PC-3 (cell line): Measurements from ENCODE around the gene AKR1C2. TPM values are rescaled to one million over a fixed set of nuclear protein-coding genes. Genes with fewer than 3 reads are reported as not detected.
"Not testable (repeated sequence)": the region's sequence is repeated elsewhere in the genome, so short reads cannot be mapped to it uniquely, and the experiment has no call there.

Experiments used
- ATAC-seq: fragments of 200-7000 bp; cut with Tn5 transposase; 2 replicates; pipeline ENCODE4 v1.9.1; 2020; ENCODE audit warnings: mild to moderate bottlenecking, moderate library complexity
- BruUV-seq: library from RNA; stranded (reverse); fragments of 400-500 nt; replicated peaks from 2 replicates; lab custom pipeline; 2021; lab: Mats Ljungman, UMichigan
- CTCF ChIA-PET: fragments of 300-600 bp; sonication (Branson Sonifier 250); formaldehyde crosslinking; loops from one replicate; lab custom pipeline; 2022; ENCODE audit warnings: antibody characterized with exemption; lab: Charles Lee
- POLR2A ChIA-PET: fragments of 300-600 bp; sonication (Branson Sonifier 250); formaldehyde crosslinking; loops from one replicate; lab custom pipeline; 2022; ENCODE audit warnings: antibody characterized with exemption; ENCODE audit not compliant: unreplicated experiment; lab: Charles Lee
- DNase-seq: peaks from one replicate; pipeline ENCODE4 v3.0.0-alpha.2; 2015
- H2AFZ ChIP-seq: fragments of 300-600 bp; sonication (generic); 2 replicates; pipeline ENCODE4 v1.6.0; 2016; ENCODE audit warnings: antibody characterized with exemption, low read length
- H3F3A ChIP-seq: fragments of 300-600 bp; sonication (generic); one replicate; pipeline ENCODE4 v1.6.0; 2017; ENCODE audit warnings: antibody characterized with exemption, low read length, control low read depth, mild to moderate bottlenecking; ENCODE audit not compliant: unreplicated experiment
- H3K27ac ChIP-seq: fragments of 300-600 bp; sonication (generic); 2 replicates; pipeline ENCODE4 v1.5.1; 2016; ENCODE audit warnings: mild to moderate bottlenecking, low read length
- H3K27me3 ChIP-seq: fragments of 300-600 bp; sonication (generic); 2 replicates; pipeline ENCODE4 v1.6.1; 2016; ENCODE audit warnings: low read length, mixed read lengths
- H3K36me3 ChIP-seq: fragments of 300-600 bp; sonication (generic); 2 replicates; pipeline ENCODE4 v1.6.1; 2016; ENCODE audit warnings: low read depth, mixed run types, low read length, mixed read lengths
- H3K4me1 ChIP-seq: fragments of 300-600 bp; sonication (generic); 2 replicates; pipeline ENCODE4 v1.5.1; 2016; ENCODE audit warnings: low read length; ENCODE audit not compliant: insufficient read depth
- H3K4me2 ChIP-seq: fragments of 300-600 bp; sonication (generic); 2 replicates; pipeline ENCODE4 v1.6.0; 2016; ENCODE audit warnings: low read length
- H3K4me3 ChIP-seq: fragments of 300-600 bp; sonication (generic); 2 replicates; pipeline ENCODE4 v1.5.1; 2016; ENCODE audit warnings: mild to moderate bottlenecking, low read length, mixed read lengths
- H3K79me2 ChIP-seq: fragments of 300-600 bp; sonication (generic); 2 replicates; pipeline ENCODE4 v1.6.1; 2017; ENCODE audit warnings: low read length, mixed read lengths
- H3K9ac ChIP-seq: fragments of 300-600 bp; sonication (generic); 2 replicates; pipeline ENCODE4 v1.6.0; 2016; ENCODE audit warnings: mild to moderate bottlenecking, low read length
- H3K9me2 ChIP-seq: fragments of 300-600 bp; sonication (generic); replicated peaks from 2 replicates; pipeline ENCODE4 v1.6.1; 2016; ENCODE audit warnings: mixed run types, low read length, mixed read lengths
- H3K9me3 ChIP-seq: fragments of 300-600 bp; sonication (generic); 2 replicates; pipeline ENCODE4 v1.6.1; 2016; ENCODE audit warnings: low read length, mixed read lengths
- H4K20me1 ChIP-seq: fragments of 300-600 bp; sonication (generic); 2 replicates; pipeline ENCODE4 v1.6.1; 2016; ENCODE audit warnings: low read length, mixed read lengths
- EZH2 ChIP-seq: fragments of 300-600 bp; sonication (generic); IDR thresholded peaks from one replicate; pipeline ENCODE4 v1.6.1; 2017; ENCODE audit warnings: antibody characterized with exemption, mild to moderate bottlenecking, low read length; ENCODE audit not compliant: unreplicated experiment
- EZH2phosphoT487 ChIP-seq: fragments of 300-600 bp; sonication (generic); IDR thresholded peaks from 2 replicates; pipeline ENCODE4 v1.6.1; 2018; ENCODE audit warnings: mild to moderate bottlenecking, antibody characterized with exemption, low read length, borderline replicate concordance
- intact Hi-C: fragments of 100-400 bp; cut with micrococcal nuclease; formaldehyde crosslinking; loops from 2 replicates; pipeline ENCODE4 v1.9.0; 2023
- total RNA-seq: library from RNA; depleted of rRNA; stranded (reverse); fragments of >200 nt; gene quantifications from 2 replicates; pipeline ENCODE4 v1.2.3, GENCODE V29; 2014
- TF ChIP-seq, protein P1 (sequence below): fragments of 300-600 bp; sonication (generic); conservative IDR thresholded peaks from 2 replicates; pipeline ENCODE4 v1.5.1; 2017; ENCODE audit warnings: antibody characterized with exemption, low read depth, mild to moderate bottlenecking, low read length

AKR1C2 gene
- total RNA-seq, 1 experiment from 2014 or later, result 0.66 TPM

DNA sequence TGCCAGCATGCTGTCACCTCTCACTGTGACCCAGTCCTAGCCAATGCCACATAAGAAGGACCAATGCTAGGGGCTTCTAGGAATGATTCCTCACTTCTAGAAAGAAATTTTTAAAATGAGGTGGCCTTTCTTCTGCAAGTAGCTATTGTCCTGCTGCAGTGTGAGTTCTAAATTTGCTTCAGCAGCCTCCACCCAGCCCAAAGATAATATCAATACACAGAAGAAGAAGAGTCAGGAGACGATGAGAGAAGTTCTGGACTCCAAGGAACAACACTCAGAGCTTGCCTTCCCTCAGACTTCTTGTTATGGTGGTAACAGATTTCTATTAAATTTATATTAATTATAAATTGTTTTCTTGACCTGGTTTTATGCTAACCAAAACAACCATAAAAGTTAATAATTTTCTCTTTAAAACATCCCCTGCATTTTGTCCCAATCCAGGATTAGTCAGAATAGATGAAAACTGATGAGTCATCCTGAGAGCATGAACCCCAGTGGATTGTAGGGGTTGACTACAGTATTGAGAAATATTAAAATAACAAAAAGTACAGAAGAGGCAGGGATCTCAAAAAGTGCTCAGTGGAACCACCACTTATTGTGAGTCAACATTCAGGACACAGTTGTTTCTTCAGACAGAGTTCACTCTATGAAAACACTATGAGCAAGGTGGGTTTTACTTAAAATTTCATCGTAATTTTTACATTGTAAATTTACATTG lies 29.6 kb upstream of the AKR1C2 start:
- Histone ChIP-seq H3K4me1 (no peaks in the 10 kb centered on the region), H3K27me3 (no peaks in the 10 kb centered on the region), H3K4me2 (no peak overlapping the region), H3K9me3 (no peaks in the 10 kb centered on the region), H3K27ac (no peak overlapping the region), H3K79me2 (no peaks in the 10 kb centered on the region), H3K4me3 (no peak overlapping the region), H3K36me3 (no peaks in the 10 kb centered on the region), H4K20me1 (no peaks in the 10 kb centered on the region), H2AFZ (no peak overlapping the region), H3K9me2 (no peaks in the 10 kb centered on the region), H3F3A (no peaks in the 10 kb centered on the region), H3K9ac (no peak overlapping the region)
- no TSS peak for BruUV-seq
- ChIA-PET POLR2A (no interaction called here), CTCF (no interaction called here)
- TF ChIP-seq, protein P1, sequence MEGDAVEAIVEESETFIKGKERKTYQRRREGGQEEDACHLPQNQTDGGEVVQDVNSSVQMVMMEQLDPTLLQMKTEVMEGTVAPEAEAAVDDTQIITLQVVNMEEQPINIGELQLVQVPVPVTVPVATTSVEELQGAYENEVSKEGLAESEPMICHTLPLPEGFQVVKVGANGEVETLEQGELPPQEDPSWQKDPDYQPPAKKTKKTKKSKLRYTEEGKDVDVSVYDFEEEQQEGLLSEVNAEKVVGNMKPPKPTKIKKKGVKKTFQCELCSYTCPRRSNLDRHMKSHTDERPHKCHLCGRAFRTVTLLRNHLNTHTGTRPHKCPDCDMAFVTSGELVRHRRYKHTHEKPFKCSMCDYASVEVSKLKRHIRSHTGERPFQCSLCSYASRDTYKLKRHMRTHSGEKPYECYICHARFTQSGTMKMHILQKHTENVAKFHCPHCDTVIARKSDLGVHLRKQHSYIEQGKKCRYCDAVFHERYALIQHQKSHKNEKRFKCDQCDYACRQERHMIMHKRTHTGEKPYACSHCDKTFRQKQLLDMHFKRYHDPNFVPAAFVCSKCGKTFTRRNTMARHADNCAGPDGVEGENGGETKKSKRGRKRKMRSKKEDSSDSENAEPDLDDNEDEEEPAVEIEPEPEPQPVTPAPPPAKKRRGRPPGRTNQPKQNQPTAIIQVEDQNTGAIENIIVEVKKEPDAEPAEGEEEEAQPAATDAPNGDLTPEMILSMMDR, result no peak
- TF ChIP-seq EZH2, result no peak
- no peak for TF ChIP-seq EZH2phosphoT487
- DNase-seq (peak; percentile 42), ATAC-seq (peak; percentile 50; the same call in 1 of the 2 replicates)
- intact Hi-C loops, result no loop called here

DNA sequence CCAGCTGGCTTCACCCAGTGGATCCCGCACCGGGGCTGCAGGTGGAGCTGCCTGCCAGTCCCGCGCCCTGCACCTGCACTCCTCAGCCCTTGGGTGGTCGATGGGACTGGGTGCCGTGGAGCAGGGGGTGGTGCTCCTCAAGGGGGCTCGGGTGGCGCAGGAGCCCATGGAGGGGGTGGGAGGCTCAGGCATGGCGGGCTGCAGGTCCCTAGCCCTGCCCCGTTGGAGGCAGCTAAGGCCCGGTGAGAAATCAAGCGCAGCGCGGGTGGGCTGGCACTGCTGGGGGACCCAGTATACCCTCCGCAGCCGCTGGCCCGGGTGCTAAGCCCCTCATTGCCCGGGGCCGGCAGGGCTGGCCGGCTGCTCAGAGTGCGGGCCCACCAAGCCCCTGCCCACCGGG lies 28.8 kb upstream of the AKR1C2 start:
- H3K4me1 ChIP-seq, H3K9ac ChIP-seq, H3K4me3 ChIP-seq, H3F3A ChIP-seq, H3K27me3 ChIP-seq, ATAC-seq, H3K27ac ChIP-seq, H3K4me2 ChIP-seq, H3K36me3 ChIP-seq, H3K9me3 ChIP-seq, POLR2A ChIA-PET, CTCF ChIA-PET, H2AFZ ChIP-seq, H3K9me2 ChIP-seq, BruUV-seq, H4K20me1 ChIP-seq, DNase-seq, H3K79me2 ChIP-seq, intact Hi-C loops: not testable (repeated sequence)

DNA sequence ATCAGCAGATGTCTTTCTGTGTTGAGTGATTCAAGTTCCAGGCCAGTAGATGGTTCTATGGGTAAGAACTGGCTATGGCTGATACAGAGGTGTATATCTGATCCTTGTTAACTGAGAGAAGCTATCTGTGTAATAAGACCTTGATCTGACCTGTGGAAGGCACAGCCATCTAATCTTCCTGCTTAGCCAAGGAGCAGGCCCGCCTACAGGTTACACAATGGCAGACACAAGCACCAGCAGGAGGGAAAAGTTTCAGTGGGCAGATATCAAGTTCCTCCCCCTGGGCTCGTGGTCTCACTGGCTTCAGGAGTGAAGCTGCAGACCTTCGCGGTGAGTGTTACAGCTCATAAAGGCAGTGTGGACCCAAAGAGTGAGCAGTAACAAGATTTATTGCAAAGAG lies 27.9 kb upstream of the AKR1C2 start:
- BruUV-seq, H3K9me2 ChIP-seq, H3K79me2 ChIP-seq, H3K27me3 ChIP-seq, H4K20me1 ChIP-seq, DNase-seq, H2AFZ ChIP-seq, H3K4me2 ChIP-seq, H3K27ac ChIP-seq, POLR2A ChIA-PET, H3K4me1 ChIP-seq, H3K36me3 ChIP-seq, CTCF ChIA-PET, intact Hi-C loops, H3K4me3 ChIP-seq, H3K9me3 ChIP-seq, H3F3A ChIP-seq, ATAC-seq, H3K9ac ChIP-seq: not testable (repeated sequence)

DNA sequence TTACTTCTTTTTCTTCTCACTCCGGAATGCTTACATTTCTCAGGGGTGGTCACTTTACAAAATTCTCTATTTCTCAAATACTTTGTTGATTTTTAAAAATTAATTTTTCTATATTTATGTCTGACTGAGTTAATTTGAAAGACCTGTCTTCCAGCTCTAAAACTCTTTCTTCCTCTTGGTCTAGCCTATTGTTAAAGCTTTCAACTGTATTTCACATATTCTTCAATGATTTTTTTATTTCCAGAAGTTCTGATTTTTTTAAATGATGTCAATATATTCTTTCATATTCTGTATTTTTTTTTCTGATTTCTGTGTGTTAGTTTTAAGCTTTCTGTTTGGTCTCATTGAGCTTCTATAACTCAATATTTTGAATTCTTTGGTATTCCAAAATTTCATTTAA lies 27.3 kb upstream of the AKR1C2 start:
- intact Hi-C loops, result no loop called here
- Histone ChIP-seq H3K9ac (no peak overlapping the region), H3K9me2 (no peaks in the 10 kb centered on the region), H3K27ac (no peak overlapping the region), H2AFZ (no peak overlapping the region), H3K79me2 (no peaks in the 10 kb centered on the region), H3F3A (no peaks in the 10 kb centered on the region), H4K20me1 (no peaks in the 10 kb centered on the region), H3K9me3 (no peaks in the 10 kb centered on the region), H3K4me1 (no peaks in the 10 kb centered on the region), H3K36me3 (no peaks in the 10 kb centered on the region), H3K27me3 (no peaks in the 10 kb centered on the region), H3K4me3 (no peak overlapping the region), H3K4me2 (no peak overlapping the region)
- CTCF ChIA-PET, result no interaction called here
- no TSS peak for BruUV-seq
- TF ChIP-seq, protein P1, result no peak
- TF ChIP-seq EZH2phosphoT487 (no peak), EZH2 (no peak)
- POLR2A ChIA-PET, result no interaction called here
- DNase-seq (no peak), ATAC-seq (no peak)

DNA sequence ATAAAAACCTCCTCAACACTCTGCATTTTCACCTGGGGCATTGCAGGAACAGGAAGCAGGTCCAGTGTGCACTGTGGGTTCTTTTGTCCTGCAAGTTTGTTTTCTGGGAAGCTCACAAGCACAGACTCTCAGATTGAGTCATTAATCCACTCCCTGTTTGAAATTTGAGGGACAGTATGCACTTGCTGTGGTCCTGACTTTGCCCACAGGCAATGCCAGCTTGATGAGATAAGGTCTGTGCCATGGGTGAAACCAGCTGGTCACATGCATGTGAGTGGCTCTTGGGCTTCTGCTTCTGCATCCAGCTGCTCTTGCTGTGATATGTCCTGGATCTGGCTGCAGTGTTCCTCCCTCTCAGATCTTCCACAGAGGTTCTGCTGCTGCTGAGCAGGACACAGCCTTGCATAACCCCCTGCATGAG lies 21.8 kb upstream of the AKR1C2 start:
- H3K9ac ChIP-seq, POLR2A ChIA-PET, H3K4me2 ChIP-seq, H3K9me2 ChIP-seq, H3K4me3 ChIP-seq, H3K79me2 ChIP-seq, H3K36me3 ChIP-seq, intact Hi-C loops, H2AFZ ChIP-seq, H4K20me1 ChIP-seq, H3K27me3 ChIP-seq, H3K9me3 ChIP-seq, H3F3A ChIP-seq, CTCF ChIA-PET, BruUV-seq: not testable (repeated sequence)
- ATAC-seq (peak; percentile 76), DNase-seq (peak; percentile 55)
- H3K4me1 ChIP-seq, result peaks cover 24% of the 10 kb centered on the region
- peak overlapping the region; percentile 64 for H3K27ac ChIP-seq
